IMR-90 (cell line): ENCODE measurements around the gene FNTB.

Experiments used
- CHD1 ChIP-seq: IDR thresholded peaks from 2 replicates; pipeline ENCODE4 v1.6.1; 2012; ENCODE audit warnings: low read depth, low read length, improper control_type of control experiment
- POLR2A ChIP-seq: IDR thresholded peaks from 2 replicates; pipeline ENCODE4 v1.6.1; 2012; ENCODE audit warnings: mild to moderate bottlenecking, low read depth, low read length
- TF ChIP-seq, protein P1 (sequence below): conservative IDR thresholded peaks from 2 replicates; pipeline ENCODE4 v1.5.1; 2012; ENCODE audit warnings: mild to moderate bottlenecking, low read depth, low read length, improper control_type of control experiment

DNA sequence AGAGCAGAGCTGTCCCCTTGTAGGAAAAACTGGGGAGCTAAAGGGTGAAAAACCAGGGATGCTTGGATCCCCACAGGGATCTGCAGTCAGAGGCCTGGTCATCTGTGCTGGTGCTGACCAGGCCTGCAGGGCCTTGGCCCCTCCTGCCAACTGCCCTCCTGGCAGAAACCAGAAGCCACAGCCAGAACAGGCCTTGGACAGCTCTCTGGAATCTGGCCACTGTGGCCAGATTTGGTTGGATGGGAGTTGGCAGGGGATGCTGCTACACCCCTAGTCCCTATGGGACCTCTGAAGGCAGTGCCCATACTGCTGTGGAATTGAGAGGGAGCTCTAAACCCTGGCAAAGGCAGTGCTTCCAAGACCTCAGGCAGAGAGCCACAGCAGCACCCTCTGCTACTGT, 35.0 kb upstream of the FNTB start:
- TF ChIP-seq, protein P1, sequence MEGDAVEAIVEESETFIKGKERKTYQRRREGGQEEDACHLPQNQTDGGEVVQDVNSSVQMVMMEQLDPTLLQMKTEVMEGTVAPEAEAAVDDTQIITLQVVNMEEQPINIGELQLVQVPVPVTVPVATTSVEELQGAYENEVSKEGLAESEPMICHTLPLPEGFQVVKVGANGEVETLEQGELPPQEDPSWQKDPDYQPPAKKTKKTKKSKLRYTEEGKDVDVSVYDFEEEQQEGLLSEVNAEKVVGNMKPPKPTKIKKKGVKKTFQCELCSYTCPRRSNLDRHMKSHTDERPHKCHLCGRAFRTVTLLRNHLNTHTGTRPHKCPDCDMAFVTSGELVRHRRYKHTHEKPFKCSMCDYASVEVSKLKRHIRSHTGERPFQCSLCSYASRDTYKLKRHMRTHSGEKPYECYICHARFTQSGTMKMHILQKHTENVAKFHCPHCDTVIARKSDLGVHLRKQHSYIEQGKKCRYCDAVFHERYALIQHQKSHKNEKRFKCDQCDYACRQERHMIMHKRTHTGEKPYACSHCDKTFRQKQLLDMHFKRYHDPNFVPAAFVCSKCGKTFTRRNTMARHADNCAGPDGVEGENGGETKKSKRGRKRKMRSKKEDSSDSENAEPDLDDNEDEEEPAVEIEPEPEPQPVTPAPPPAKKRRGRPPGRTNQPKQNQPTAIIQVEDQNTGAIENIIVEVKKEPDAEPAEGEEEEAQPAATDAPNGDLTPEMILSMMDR: no peak
- TF ChIP-seq CHD1: no peak
- TF ChIP-seq POLR2A: no peak
